ENCODE results near the gene PAQR8.

Gene PAQR8

DNA sequence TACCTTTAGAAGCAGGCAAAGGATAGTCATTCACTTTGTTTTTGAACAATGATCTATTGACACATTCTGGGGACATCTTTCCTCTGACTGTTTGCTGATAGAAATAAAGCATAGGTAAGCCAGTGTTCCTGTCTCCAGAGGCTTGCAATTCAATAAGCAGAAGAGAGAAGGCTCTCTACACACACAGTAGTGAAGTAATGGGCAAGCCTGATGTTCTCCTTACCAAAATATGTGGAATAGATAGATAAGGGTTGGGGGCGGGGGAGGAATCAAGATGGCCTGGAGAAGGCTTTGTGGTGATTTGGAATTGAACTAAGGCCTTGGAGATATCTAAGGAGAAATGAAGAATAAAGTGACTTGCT lies 27.3 kb downstream of the PAQR8 start:
- TF ChIP-seq, protein P1, sequence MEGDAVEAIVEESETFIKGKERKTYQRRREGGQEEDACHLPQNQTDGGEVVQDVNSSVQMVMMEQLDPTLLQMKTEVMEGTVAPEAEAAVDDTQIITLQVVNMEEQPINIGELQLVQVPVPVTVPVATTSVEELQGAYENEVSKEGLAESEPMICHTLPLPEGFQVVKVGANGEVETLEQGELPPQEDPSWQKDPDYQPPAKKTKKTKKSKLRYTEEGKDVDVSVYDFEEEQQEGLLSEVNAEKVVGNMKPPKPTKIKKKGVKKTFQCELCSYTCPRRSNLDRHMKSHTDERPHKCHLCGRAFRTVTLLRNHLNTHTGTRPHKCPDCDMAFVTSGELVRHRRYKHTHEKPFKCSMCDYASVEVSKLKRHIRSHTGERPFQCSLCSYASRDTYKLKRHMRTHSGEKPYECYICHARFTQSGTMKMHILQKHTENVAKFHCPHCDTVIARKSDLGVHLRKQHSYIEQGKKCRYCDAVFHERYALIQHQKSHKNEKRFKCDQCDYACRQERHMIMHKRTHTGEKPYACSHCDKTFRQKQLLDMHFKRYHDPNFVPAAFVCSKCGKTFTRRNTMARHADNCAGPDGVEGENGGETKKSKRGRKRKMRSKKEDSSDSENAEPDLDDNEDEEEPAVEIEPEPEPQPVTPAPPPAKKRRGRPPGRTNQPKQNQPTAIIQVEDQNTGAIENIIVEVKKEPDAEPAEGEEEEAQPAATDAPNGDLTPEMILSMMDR (IDR thresholded peaks at IDR 0.05; ENCODE audit: insufficient read depth, low read length, poor library complexity, severe bottlenecking), result no peak
- Histone ChIP-seq H3K4me3 (replicated peaks; ENCODE audit: low read depth, low read length) (no peak overlapping the region), H3K27me3 (replicated peaks; ENCODE audit: control insufficient read depth, insufficient read depth, low read length) (no peaks in the 10 kb centered on the region), H3K36me3 (ENCODE audit: control insufficient read depth, insufficient read depth, low read length) (no peaks in the 10 kb centered on the region)
- no peak for DNase-seq (ENCODE audit: extremely low read depth, insufficient read length)

DNA sequence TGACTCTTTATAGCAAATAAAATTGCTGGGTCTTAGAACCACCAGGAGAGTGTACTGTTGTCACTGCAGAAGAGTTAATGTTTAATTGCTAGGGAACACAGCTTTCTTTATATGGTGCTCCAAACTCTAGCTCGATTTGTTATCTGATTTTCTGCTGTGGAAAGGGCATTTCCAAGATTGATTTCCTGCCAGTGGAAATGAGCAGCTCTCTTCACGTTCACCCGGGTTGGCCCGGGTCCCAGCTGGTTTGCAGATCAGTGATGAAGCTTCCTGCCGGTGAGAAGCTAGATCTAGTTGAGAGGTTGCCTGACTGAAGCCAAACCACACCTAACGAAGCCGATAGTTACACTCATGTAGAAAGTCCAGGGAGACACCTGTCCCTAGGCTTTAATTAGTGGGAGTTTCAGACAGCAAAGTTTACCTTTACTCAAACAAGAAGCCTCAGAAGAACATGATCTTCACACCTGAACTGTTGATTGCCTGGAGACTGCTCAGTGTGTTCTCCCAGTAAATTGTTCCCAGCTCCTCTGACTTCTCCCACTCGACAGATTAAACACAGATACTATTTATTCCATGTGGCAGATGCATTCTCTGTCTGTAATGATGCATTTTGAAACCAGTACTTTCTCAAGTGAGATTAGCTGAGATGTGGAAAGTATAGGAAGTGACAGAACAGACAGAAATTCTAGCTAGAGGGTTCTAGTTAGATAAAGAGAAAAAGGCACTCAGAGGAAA lies 27.8 kb downstream of the PAQR8 start:
- Histone ChIP-seq H3K27me3 (replicated peaks; ENCODE audit: control insufficient read depth, insufficient read depth, low read length) (no peaks in the 10 kb centered on the region), H3K36me3 (ENCODE audit: control insufficient read depth, insufficient read depth, low read length) (no peaks in the 10 kb centered on the region), H3K4me3 (replicated peaks; ENCODE audit: low read depth, low read length) (no peak overlapping the region)
- peak; percentile 75 for DNase-seq (ENCODE audit: extremely low read depth, insufficient read length)
- TF ChIP-seq, protein P1 (IDR thresholded peaks at IDR 0.05; ENCODE audit: insufficient read depth, low read length, poor library complexity, severe bottlenecking), result no peak

DNA sequence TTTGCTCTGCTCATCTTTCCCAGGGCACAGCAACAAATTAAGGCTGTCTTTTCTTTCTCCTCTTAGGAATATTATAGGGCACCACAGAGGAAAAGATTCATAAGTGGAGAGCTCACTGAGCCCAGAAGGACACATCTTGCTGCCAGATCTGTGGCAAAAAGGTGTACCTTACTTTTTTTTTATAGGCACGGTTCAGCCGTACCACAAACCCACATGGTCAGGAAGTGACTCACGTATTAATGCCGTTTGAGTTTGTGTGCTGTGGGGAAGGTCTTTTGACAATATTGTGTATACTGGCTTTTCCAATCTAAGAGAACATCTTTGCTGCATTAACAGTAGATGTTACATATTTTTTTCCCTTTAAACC lies 28.4 kb downstream of the PAQR8 start:
- no peaks in the 10 kb centered on the region for H3K36me3 ChIP-seq (ENCODE audit: control insufficient read depth, insufficient read depth, low read length)
- no peak overlapping the region; the same call in 1 of the 2 replicates for H3K4me3 ChIP-seq (replicated peaks; ENCODE audit: low read depth, low read length)
- H3K27me3 ChIP-seq (replicated peaks; ENCODE audit: control insufficient read depth, insufficient read depth, low read length), result no peaks in the 10 kb centered on the region
- DNase-seq (ENCODE audit: extremely low read depth, insufficient read length), result no peak
- TF ChIP-seq, protein P1 (IDR thresholded peaks at IDR 0.05; ENCODE audit: insufficient read depth, low read length, poor library complexity, severe bottlenecking), result no peak

DNA sequence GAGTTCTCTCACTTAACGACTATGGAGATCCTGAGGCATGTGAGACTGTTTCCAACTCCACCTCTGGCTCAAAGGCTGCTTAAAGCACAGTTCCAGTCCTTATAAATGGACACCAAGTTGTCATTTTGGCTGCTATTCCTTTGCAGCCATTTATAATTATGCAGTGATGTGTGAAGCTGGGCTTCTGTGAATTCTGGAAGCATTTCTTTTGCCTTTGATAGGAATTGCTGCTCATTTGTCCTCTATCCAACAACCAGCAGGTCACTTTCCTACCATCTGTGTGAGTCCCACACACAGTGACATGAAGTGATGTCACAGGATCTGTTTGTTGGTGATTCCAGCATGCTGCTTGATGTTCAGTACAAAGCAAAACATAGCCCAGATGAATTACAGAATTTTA lies 29.6 kb downstream of the PAQR8 start:
- no peaks in the 10 kb centered on the region for H3K36me3 ChIP-seq (ENCODE audit: control insufficient read depth, insufficient read depth, low read length)
- no peak overlapping the region for H3K4me3 ChIP-seq (replicated peaks; ENCODE audit: low read depth, low read length)
- no peak for DNase-seq (ENCODE audit: extremely low read depth, insufficient read length)
- H3K27me3 ChIP-seq (replicated peaks; ENCODE audit: control insufficient read depth, insufficient read depth, low read length), result no peaks in the 10 kb centered on the region
- TF ChIP-seq, protein P1 (IDR thresholded peaks at IDR 0.05; ENCODE audit: insufficient read depth, low read length, poor library complexity, severe bottlenecking), result no peak

DNA sequence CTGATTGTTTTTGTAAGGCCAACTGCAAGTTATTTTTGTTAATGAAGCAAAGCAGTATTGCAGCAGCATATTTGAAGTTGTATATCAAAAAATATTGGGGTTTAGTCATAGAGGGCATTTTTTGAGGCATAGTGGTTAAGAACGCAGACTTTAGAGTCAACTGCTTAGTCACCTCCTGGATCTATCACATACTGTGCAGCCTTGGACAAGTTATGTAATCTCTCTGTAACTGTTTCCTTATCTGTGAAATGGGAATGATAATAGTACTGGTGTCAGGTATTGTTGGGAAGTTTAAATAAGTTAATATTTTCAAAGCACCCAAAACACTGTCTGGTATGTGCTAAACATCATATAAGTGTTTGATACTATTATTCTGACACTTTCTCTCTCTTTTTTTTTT lies 31.0 kb downstream of the PAQR8 start:
- no peaks in the 10 kb centered on the region for H3K27me3 ChIP-seq (replicated peaks; ENCODE audit: control insufficient read depth, insufficient read depth, low read length)

More for the DNA sequence above, 31.0 kb downstream of the PAQR8 start:
- H3K36me3 ChIP-seq (ENCODE audit: control insufficient read depth, insufficient read depth, low read length), result no peaks in the 10 kb centered on the region
- H3K4me3 ChIP-seq (replicated peaks; ENCODE audit: low read depth, low read length), result no peak overlapping the region
- TF ChIP-seq, protein P1 (IDR thresholded peaks at IDR 0.05; ENCODE audit: insufficient read depth, low read length, poor library complexity, severe bottlenecking), result no peak
- DNase-seq (ENCODE audit: extremely low read depth, insufficient read length), result no peak

Measured in GM06990 (cell line).